ENCODE data around the gene TRIM15. TPM values are rescaled to one million over a fixed set of nuclear protein-coding genes. Genes with fewer than 3 reads are reported as not detected.

Gene TRIM15
- total RNA-seq, 1 experiment from 2014 or later: not detected

- H3K79me2 ChIP-seq (ENCODE audit: low read length): peaks cover 36% of the 10 kb centered on the region
- POLR2A ChIA-PET (ENCODE audit: unreplicated experiment): interaction anchor here (0.7 kb wide), 1 partner anchor 184 kb away, joined by 3 read pairs; no protein-coding TSS in a partner anchor
- peak overlapping the region; percentile 91 for H3K4me2 ChIP-seq (ENCODE audit: low read length)
- peak; percentile 64 for DNase-seq
- H3F3A ChIP-seq (ENCODE audit: low read length, unreplicated experiment): no peaks in the 10 kb centered on the region
- H3K36me3 ChIP-seq (ENCODE audit: low read depth, low read length): peaks cover 1% of the 10 kb centered on the region; the same call in 1 of the 2 replicates
- peaks cover 21% of the 10 kb centered on the region for H3K4me1 ChIP-seq (ENCODE audit: insufficient read depth, low read length)
- TF ChIP-seq EZH2 (IDR thresholded peaks at IDR 0.05; ENCODE audit: low read length, unreplicated experiment) (no peak), EZH2phosphoT487 (IDR thresholded peaks at IDR 0.05; ENCODE audit: borderline replicate concordance, low read length) (no peak), CTCF (conservative IDR thresholded peaks at IDR 0.05; ENCODE audit: low read depth, low read length) (no peak)
- H3K9me2 ChIP-seq (replicated peaks; ENCODE audit: low read length): no peaks in the 10 kb centered on the region
- intact Hi-C loops (cut with micrococcal nuclease): no loop called here
- peak overlapping the region; percentile 67 for H3K27ac ChIP-seq (ENCODE audit: low read length)
- H3K4me3 ChIP-seq (ENCODE audit: low read length): peak overlapping the region; percentile 84
- H2AFZ ChIP-seq (ENCODE audit: low read length): peak overlapping the region; percentile 97
- H4K20me1 ChIP-seq (ENCODE audit: low read length): peaks cover 28% of the 10 kb centered on the region
- ATAC-seq: peak; percentile 80
- no peaks in the 10 kb centered on the region for H3K27me3 ChIP-seq (ENCODE audit: low read length)
- H3K9me3 ChIP-seq (ENCODE audit: low read length): no peaks in the 10 kb centered on the region
- BruUV-seq (replicated peaks): no TSS peak
- H3K9ac ChIP-seq (ENCODE audit: low read length): peak overlapping the region; percentile 90
- CTCF ChIA-PET: no interaction called here
Observed at GRCh38 chr6:30213957-30214656, 50.8 kb downstream of the TRIM15 start.

- Histone ChIP-seq H3K79me2 (ENCODE audit: low read length) (peaks cover 31% of the 10 kb centered on the region), H3K27me3 (ENCODE audit: low read length) (no peaks in the 10 kb centered on the region), H2AFZ (ENCODE audit: low read length) (peak overlapping the region; percentile 97; the same call in 1 of the 2 replicates), H3K4me3 (ENCODE audit: low read length) (peak overlapping the region; percentile 84), H3K9me2 (replicated peaks; ENCODE audit: low read length) (no peaks in the 10 kb centered on the region), H3K27ac (ENCODE audit: low read length) (no peak overlapping the region), H3K36me3 (ENCODE audit: low read depth, low read length) (no peaks in the 10 kb centered on the region), H3K4me1 (ENCODE audit: insufficient read depth, low read length) (peaks cover 21% of the 10 kb centered on the region), H3K9ac (ENCODE audit: low read length) (no peak overlapping the region; the same call in 1 of the 2 replicates), H3F3A (ENCODE audit: low read length, unreplicated experiment) (no peaks in the 10 kb centered on the region), H3K9me3 (ENCODE audit: low read length) (no peaks in the 10 kb centered on the region), H3K4me2 (ENCODE audit: low read length) (peak overlapping the region; percentile 91), H4K20me1 (ENCODE audit: low read length) (peaks cover 24% of the 10 kb centered on the region)
- no peak for DNase-seq
- CTCF ChIA-PET: no interaction called here
- TF ChIP-seq EZH2phosphoT487 (IDR thresholded peaks at IDR 0.05; ENCODE audit: borderline replicate concordance, low read length) (no peak), EZH2 (IDR thresholded peaks at IDR 0.05; ENCODE audit: low read length, unreplicated experiment) (no peak), CTCF (conservative IDR thresholded peaks at IDR 0.05; ENCODE audit: low read depth, low read length) (no peak)
- ATAC-seq: no peak
- no TSS peak for BruUV-seq (replicated peaks)
- intact Hi-C loops (cut with micrococcal nuclease): no loop called here
- POLR2A ChIA-PET (ENCODE audit: unreplicated experiment): interaction anchor here (0.7 kb wide), 1 partner anchor 183 kb away, joined by 3 read pairs; no protein-coding TSS in a partner anchor
Observed at GRCh38 chr6:30214657-30214982, 51.3 kb downstream of the TRIM15 start.

GRCh38 chr6:30216096-30216495, 52.8 kb downstream of the TRIM15 start:
- H3K79me2 ChIP-seq (ENCODE audit: low read length): peaks cover 20% of the 10 kb centered on the region
- H3K27ac ChIP-seq (ENCODE audit: low read length): no peak overlapping the region
- H3K9ac ChIP-seq (ENCODE audit: low read length): no peak overlapping the region
- no TSS peak for BruUV-seq (replicated peaks)
- H3F3A ChIP-seq (ENCODE audit: low read length, unreplicated experiment): no peaks in the 10 kb centered on the region
- H3K9me2 ChIP-seq (replicated peaks; ENCODE audit: low read length): no peaks in the 10 kb centered on the region
- ATAC-seq (no peak), DNase-seq (no peak)
- ChIA-PET CTCF (no interaction called here), POLR2A (ENCODE audit: unreplicated experiment) (no interaction called here)
- no peaks in the 10 kb centered on the region for H3K27me3 ChIP-seq (ENCODE audit: low read length)
- H4K20me1 ChIP-seq (ENCODE audit: low read length): peaks cover 15% of the 10 kb centered on the region; the same call in 1 of the 2 replicates
- intact Hi-C loops (cut with micrococcal nuclease): no loop called here
- no peak overlapping the region for H3K4me2 ChIP-seq (ENCODE audit: low read length)
- TF ChIP-seq EZH2phosphoT487 (IDR thresholded peaks at IDR 0.05; ENCODE audit: borderline replicate concordance, low read length): no peak
- no peak for TF ChIP-seq CTCF (conservative IDR thresholded peaks at IDR 0.05; ENCODE audit: low read depth, low read length)
- no peak for TF ChIP-seq EZH2 (IDR thresholded peaks at IDR 0.05; ENCODE audit: low read length, unreplicated experiment)
- H3K36me3 ChIP-seq (ENCODE audit: low read depth, low read length): no peaks in the 10 kb centered on the region
- H3K9me3 ChIP-seq (ENCODE audit: low read length): no peaks in the 10 kb centered on the region
- H3K4me1 ChIP-seq (ENCODE audit: insufficient read depth, low read length): peaks cover 16% of the 10 kb centered on the region
- H3K4me3 ChIP-seq (ENCODE audit: low read length): no peak overlapping the region
- H2AFZ ChIP-seq (ENCODE audit: low read length): no peak overlapping the region

Measured in PC-3 (cell line).